Effector memory CD4-positive, alpha-beta T cell (primary cell): ENCODE results near the gene ARMC3.

ENCODE experiments used
- DNase-seq, 3 donors: peaks; one replicate each; pipeline ENCODE4 v3.0.0-alpha.2; 2020
- H3K27ac ChIP-seq: 2 replicates; pipeline ENCODE4 v1.7.0; 2013; ENCODE audit warnings: mild to moderate bottlenecking, low read length, moderate library complexity; ENCODE audit not compliant: insufficient read depth, poor library complexity, severe bottlenecking
- H3K27me3 ChIP-seq: replicated peaks from 2 replicates; pipeline ENCODE4 v1.7.0; 2013; ENCODE audit warnings: mild to moderate bottlenecking, low read length; ENCODE audit not compliant: insufficient read depth, control insufficient read depth, poor library complexity, severe bottlenecking
- H3K36me3 ChIP-seq: 2 replicates; pipeline ENCODE4 v1.7.0; 2013; ENCODE audit warnings: mild to moderate bottlenecking, low read length, moderate library complexity; ENCODE audit not compliant: control insufficient read depth, insufficient read depth
- H3K4me1 ChIP-seq: 2 replicates; pipeline ENCODE4 v1.7.0; 2013; ENCODE audit warnings: low read length, mild to moderate bottlenecking; ENCODE audit not compliant: control insufficient read depth, insufficient read depth, poor library complexity, severe bottlenecking
- H3K4me3 ChIP-seq: 2 replicates; pipeline ENCODE4 v1.7.0; 2013; ENCODE audit warnings: low read length, low read depth, mild to moderate bottlenecking; ENCODE audit not compliant: insufficient read depth, poor library complexity, severe bottlenecking
- H3K9me3 ChIP-seq: 2 replicates; pipeline ENCODE4 v1.7.0; 2013; ENCODE audit warnings: mild to moderate bottlenecking, low read length, moderate library complexity; ENCODE audit not compliant: control insufficient read depth

The ARMC3 gene

GRCh38 chr10:22959950-22960349 is 32.1 kb downstream of the ARMC3 start:
- no peaks in the 10 kb centered on the region for H3K36me3 ChIP-seq

GRCh38 chr10:22962817-22963216 is 35.0 kb downstream of the ARMC3 start:
- Histone ChIP-seq H3K4me1 (no peaks in the 10 kb centered on the region), H3K27ac (no peak overlapping the region), H3K9me3 (no peaks in the 10 kb centered on the region), H3K36me3 (no peaks in the 10 kb centered on the region), H3K4me3 (no peak overlapping the region), H3K27me3 (no peaks in the 10 kb centered on the region)
- DNase-seq: no peak

More at GRCh38 chr10:22959950-22960349, 32.1 kb downstream of the ARMC3 start:
- Histone ChIP-seq H3K27me3 (no peaks in the 10 kb centered on the region), H3K4me1 (no peaks in the 10 kb centered on the region), H3K4me3 (no peak overlapping the region), H3K9me3 (no peaks in the 10 kb centered on the region), H3K27ac (no peak overlapping the region)
- no peak for DNase-seq

DNA sequence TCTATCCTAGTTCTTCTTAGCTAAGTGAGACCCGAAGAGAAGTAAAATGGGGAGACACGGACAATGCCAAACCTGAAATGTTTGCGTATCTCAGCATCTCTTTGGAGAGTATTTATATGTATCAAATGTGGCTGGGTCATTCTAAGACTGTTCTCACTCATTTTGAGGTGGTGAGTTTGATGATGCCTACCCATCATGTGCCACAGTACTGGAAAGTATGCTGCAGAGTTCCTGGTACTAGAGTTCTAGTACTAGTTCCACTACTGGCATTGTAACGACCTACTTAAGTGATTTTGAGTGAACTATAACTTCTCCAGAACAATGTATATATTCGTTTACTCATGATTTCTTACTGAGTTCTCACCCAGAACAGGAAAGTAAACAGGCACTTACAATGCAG is 41.9 kb downstream of the ARMC3 start:
- Histone ChIP-seq H3K36me3 (no peaks in the 10 kb centered on the region), H3K27me3 (no peaks in the 10 kb centered on the region), H3K9me3 (no peaks in the 10 kb centered on the region), H3K27ac (no peak overlapping the region), H3K4me3 (no peak overlapping the region), H3K4me1 (no peaks in the 10 kb centered on the region)
- no peak for DNase-seq

DNA sequence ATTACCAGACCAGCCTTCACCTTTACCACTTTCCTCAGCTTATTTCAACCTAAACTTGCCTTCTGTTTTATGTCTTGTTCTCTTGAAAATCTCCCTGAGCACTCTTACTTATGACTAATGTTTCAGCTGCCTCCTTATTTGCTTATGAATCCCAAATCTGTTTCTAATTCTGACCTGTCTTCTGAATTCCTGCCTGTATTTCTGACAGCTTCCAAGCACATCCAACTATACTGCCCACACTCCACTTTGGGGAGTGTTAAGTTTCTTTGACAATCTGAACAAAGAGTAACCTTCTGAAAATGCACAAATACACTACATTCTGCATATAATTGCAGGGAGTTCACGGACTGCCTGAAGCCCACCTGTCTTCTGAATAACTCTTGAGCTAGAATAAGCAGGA is 48.7 kb downstream of the ARMC3 start:
- no peak overlapping the region for H3K4me3 ChIP-seq
- no peak overlapping the region for H3K27ac ChIP-seq
- no peaks in the 10 kb centered on the region for H3K4me1 ChIP-seq
- no peaks in the 10 kb centered on the region for H3K9me3 ChIP-seq
- no peaks in the 10 kb centered on the region for H3K27me3 ChIP-seq
- H3K36me3 ChIP-seq: no peaks in the 10 kb centered on the region
- no peak for DNase-seq

DNA sequence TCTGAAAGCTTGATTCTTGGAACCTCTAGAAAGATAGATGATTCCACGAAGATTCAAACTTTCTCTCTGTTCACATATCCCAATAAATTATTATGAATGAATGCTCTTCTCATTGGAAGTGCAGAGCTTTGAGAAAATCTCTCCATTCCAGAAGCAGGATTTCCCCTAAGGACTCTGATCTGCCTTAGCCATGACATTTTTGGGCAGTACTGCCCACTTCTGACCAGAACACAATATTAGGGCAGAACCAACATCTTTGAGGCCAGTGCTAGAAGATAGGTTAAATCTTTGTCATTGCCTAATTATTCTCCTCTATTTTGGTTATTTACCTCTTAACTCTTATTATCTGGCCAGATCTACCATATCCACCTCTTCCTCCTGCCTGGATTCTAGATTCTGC is 49.9 kb downstream of the ARMC3 start:
- no peak for DNase-seq
- Histone ChIP-seq H3K36me3 (no peaks in the 10 kb centered on the region), H3K9me3 (no peaks in the 10 kb centered on the region), H3K27ac (no peak overlapping the region), H3K4me3 (no peak overlapping the region), H3K27me3 (no peaks in the 10 kb centered on the region), H3K4me1 (no peaks in the 10 kb centered on the region)

- no peaks in the 10 kb centered on the region for H3K9me3 ChIP-seq
- no peak overlapping the region for H3K4me3 ChIP-seq
- H3K27ac ChIP-seq: no peak overlapping the region
- H3K36me3 ChIP-seq: no peaks in the 10 kb centered on the region
- DNase-seq: no peak
- H3K27me3 ChIP-seq: no peaks in the 10 kb centered on the region
- H3K4me1 ChIP-seq: no peaks in the 10 kb centered on the region
Measured at GRCh38 chr10:22978287-22978686, 50.4 kb downstream of the ARMC3 start.

GRCh38 chr10:22978918-22979317 is 51.1 kb downstream of the ARMC3 start:
- H3K4me1 ChIP-seq: no peaks in the 10 kb centered on the region
- no peak overlapping the region for H3K27ac ChIP-seq
- no peak for DNase-seq
- H3K36me3 ChIP-seq: no peaks in the 10 kb centered on the region
- no peaks in the 10 kb centered on the region for H3K9me3 ChIP-seq
- H3K27me3 ChIP-seq: no peaks in the 10 kb centered on the region
- H3K4me3 ChIP-seq: no peak overlapping the region

- Histone ChIP-seq H3K4me1 (no peaks in the 10 kb centered on the region), H3K4me3 (no peak overlapping the region), H3K36me3 (no peaks in the 10 kb centered on the region), H3K9me3 (no peaks in the 10 kb centered on the region), H3K27me3 (no peaks in the 10 kb centered on the region), H3K27ac (no peak overlapping the region)
- DNase-seq: no peak
Measured at GRCh38 chr10:22980822-22981221, 53.0 kb downstream of the ARMC3 start.

DNA sequence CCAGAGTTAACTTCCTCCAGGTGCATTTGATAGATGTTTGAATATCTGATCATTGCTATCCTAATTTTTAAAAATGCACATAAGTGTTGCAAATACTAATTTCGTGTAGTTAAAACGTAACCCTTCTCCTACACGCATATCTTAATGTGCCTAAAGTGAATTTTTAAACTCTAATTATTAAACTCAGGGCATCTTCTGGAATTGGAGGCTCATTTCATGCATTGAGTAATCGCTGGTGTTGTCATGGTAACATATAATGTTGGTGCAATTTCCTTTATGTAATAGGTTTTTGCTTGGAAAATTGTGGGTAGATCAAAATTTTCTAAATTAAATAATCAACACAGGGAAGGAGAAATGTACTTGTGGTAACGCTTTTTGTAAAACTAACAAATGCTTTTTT is 56.2 kb downstream of the ARMC3 start:
- Histone ChIP-seq H3K27ac (no peak overlapping the region), H3K4me3 (no peak overlapping the region), H3K27me3 (no peaks in the 10 kb centered on the region), H3K9me3 (no peaks in the 10 kb centered on the region), H3K36me3 (no peaks in the 10 kb centered on the region), H3K4me1 (no peaks in the 10 kb centered on the region)
- no peak for DNase-seq

DNA sequence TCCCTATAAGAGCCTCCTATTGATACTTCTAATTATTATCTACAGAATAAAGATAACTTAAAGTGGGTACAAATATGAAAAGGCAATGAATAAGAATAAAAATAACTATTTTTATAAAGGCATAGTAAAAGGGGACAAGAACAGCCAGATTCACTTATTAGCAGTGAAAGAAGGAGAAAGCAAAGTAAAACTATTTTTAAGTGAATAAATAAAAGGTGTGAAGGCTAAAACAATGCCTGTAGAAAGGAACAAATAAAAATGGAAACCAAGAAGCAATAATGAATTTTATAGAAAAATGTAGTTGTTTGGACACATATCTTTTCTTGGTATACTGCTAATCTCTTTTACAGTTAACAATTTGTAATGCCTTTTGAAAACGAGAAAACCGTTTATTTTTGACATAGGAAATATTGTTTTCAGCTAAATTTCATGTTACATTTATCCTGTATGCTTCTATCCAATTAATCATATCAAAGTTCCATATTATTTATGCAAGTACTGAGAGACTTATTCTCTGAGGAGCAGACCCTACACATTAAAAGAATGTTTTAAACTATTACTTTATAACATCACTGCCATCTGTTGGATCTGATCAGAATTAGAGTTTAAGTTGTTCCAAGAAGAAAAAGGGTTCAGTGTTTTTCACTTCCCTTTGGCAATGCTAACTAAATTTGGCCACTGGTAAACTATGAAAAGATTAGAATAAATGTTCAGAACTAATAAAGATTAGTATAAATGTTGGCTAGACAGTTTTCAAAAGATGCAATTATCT is 59.1 kb downstream of the ARMC3 start:
- no peak for DNase-seq

More for the DNA sequence above, 59.1 kb downstream of the ARMC3 start:
- Histone ChIP-seq H3K27me3 (no peaks in the 10 kb centered on the region), H3K4me1 (no peaks in the 10 kb centered on the region), H3K36me3 (no peaks in the 10 kb centered on the region), H3K4me3 (no peak overlapping the region), H3K9me3 (no peaks in the 10 kb centered on the region), H3K27ac (no peak overlapping the region)
